ENCODE results near the gene VIPR2. TPM values are rescaled to one million over a fixed set of nuclear protein-coding genes. Genes with fewer than 3 reads are reported as not detected.
A peak's percentile ranks its signal among the peaks of the same experiment; 100 is the strongest.

The VIPR2 gene
- total RNA-seq, 4 donors from 2014 or later, result 1.8 to 3.7 (median 2.7) TPM

DNA sequence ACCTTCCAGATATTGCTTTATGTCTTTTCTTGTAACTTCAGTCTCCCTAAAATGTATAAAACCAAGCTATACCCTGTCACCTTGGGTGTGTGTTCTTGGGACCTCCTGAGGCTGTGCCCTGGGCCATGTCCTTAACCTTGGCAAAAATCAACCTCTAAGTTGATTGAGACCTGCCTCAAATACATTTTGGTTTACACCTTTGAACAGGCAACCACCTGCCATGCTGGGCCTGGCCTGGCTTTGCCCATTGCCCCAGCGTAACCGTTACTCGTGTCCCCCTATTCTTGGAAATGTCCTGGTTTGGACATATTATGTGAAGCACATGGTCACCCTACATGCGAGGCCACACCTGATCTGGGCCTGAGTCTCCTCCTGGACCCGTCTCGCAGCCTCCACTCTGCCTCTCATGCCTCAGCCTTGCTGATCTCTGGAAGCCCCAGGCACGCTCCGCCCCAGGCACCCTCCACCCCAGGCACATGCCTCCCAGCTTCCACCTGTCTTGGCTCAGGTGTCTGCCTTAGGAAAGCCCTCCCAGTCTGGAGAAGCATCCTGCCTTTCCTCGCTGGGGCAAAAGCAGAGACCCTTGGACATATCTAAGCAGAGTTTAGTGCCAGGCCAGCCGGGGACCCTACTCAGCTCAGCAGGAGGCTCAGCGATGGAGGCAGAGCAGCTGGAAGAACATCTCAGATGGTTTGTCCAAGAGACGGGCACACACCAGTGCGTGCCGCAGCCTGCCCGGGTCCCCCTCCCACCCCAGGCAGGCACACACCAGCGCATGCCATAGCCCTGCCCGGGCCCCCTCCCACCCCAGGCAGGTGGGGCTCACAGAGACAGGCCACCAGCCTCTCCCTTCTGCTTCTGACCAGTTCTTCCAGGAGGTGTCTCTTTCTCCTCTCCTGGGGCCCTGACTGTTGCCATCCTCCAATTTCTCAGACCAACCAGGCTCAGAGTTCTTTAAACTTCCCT lies 4.0 kb upstream of the VIPR2 start:
- H3K4me1 ChIP-seq, result peaks cover 0 to 9% (median 4%) of the 10 kb centered on the region in 4 donors
- DNase-seq, result no peak
- no peaks in the 10 kb centered on the region for H3K36me3 ChIP-seq
- H3K27me3 ChIP-seq, result peaks cover 28% of the 10 kb centered on the region
- in situ Hi-C loops (cut with MboI; ENCODE audit: low pct_ligation_motif_present in 1 of 4, low pct_unique_long_range_greater_than_20kb in 1 of 4, low sequenced_read_pairs in 3 of 4), result no loop called here
- intact Hi-C loops (cut with DNase I; ENCODE audit: low total_unique reads), result no loop called here
- no peak overlapping the region for H3K4me3 ChIP-seq
- 91 to 100% methylated on average over 2 to 17 of the region's 17 CpGs for WGBS, 2 donors (ENCODE audit: low coverage in 1 of 2)
- no peak overlapping the region for H3K27ac ChIP-seq
- no peak for TF ChIP-seq EP300 (IDR thresholded peaks at IDR 0.05; ENCODE audit: low read depth)
- TF ChIP-seq POLR2AphosphoS5 (IDR thresholded peaks at IDR 0.05), result no peak
- TF ChIP-seq, protein P1, sequence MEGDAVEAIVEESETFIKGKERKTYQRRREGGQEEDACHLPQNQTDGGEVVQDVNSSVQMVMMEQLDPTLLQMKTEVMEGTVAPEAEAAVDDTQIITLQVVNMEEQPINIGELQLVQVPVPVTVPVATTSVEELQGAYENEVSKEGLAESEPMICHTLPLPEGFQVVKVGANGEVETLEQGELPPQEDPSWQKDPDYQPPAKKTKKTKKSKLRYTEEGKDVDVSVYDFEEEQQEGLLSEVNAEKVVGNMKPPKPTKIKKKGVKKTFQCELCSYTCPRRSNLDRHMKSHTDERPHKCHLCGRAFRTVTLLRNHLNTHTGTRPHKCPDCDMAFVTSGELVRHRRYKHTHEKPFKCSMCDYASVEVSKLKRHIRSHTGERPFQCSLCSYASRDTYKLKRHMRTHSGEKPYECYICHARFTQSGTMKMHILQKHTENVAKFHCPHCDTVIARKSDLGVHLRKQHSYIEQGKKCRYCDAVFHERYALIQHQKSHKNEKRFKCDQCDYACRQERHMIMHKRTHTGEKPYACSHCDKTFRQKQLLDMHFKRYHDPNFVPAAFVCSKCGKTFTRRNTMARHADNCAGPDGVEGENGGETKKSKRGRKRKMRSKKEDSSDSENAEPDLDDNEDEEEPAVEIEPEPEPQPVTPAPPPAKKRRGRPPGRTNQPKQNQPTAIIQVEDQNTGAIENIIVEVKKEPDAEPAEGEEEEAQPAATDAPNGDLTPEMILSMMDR (IDR thresholded peaks at IDR 0.05), result no peak
- TF ChIP-seq POLR2A (IDR thresholded peaks at IDR 0.05), result no peak
- H3K9me3 ChIP-seq, result no peaks in the 10 kb centered on the region

DNA sequence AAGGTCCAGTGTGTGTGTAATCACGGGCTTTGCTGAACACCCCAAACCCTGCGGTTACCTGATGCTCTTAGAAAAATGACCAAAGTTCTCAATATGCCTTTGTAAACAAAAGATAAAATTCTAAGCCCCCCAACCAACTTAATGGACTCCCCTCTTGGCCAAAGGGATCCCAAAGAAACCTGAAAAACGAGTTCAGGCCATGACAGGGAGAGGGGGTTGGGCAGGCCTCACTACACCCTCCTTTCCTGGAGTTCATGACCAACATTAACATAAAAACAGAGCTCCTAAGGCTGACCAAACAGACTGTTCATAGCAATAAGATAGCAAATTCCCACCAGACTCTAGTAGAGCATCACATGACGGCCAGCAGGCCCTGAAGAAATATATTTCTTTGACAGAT lies 3.0 kb upstream of the VIPR2 start:
- intact Hi-C loops (cut with DNase I; ENCODE audit: low total_unique reads) (no loop called here), in situ Hi-C loops (cut with MboI; ENCODE audit: low pct_ligation_motif_present in 1 of 4, low pct_unique_long_range_greater_than_20kb in 1 of 4, low sequenced_read_pairs in 3 of 4) (no loop called here)
- no peaks in the 10 kb centered on the region for H3K36me3 ChIP-seq
- no peak for DNase-seq
- H3K27me3 ChIP-seq, result peaks cover 38% of the 10 kb centered on the region
- no peaks in the 10 kb centered on the region for H3K9me3 ChIP-seq
- 43 to 76% methylated on average over 2 to 4 of the region's 4 CpGs for WGBS, 2 donors (ENCODE audit: low coverage in 1 of 2)
- H3K4me1 ChIP-seq, result peaks cover 0 to 13% (median 4%) of the 10 kb centered on the region in 4 donors
- TF ChIP-seq, protein P1 (IDR thresholded peaks at IDR 0.05), result no peak
- TF ChIP-seq POLR2A (IDR thresholded peaks at IDR 0.05) (no peak), EP300 (IDR thresholded peaks at IDR 0.05; ENCODE audit: low read depth) (no peak)
- no peak overlapping the region for H3K27ac ChIP-seq
- no peak overlapping the region for H3K4me3 ChIP-seq

DNA sequence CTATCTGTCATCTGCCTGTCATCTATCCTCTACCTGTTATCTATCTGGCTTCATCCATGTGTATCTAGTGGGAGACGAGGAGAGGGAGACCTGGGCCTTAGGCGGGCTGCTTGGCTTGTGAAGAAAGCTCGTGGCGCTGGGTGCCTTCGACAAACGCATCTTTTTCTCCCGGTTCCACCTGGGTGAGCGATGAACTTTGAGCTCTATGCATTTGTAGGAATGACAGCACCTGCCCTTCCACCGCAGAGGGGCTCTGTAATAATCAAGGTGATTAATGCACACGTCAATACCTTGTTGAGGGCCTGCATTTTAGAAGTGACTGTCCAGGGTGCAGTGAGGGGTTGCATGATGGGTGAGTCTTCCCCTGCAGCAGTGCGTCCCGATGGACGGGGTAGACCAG lies 2.6 kb upstream of the VIPR2 start:
- H3K36me3 ChIP-seq, result no peaks in the 10 kb centered on the region
- DNase-seq, result no peak
- H3K27me3 ChIP-seq, result peaks cover 43% of the 10 kb centered on the region
- intact Hi-C loops (cut with DNase I; ENCODE audit: low total_unique reads), result no loop called here
- WGBS, 2 donors (ENCODE audit: low coverage in 1 of 2), result 67 to 100% methylated on average over 1 to 13 of the region's 13 CpGs
- H3K27ac ChIP-seq, result no peak overlapping the region
- in situ Hi-C loops (cut with MboI; ENCODE audit: low pct_ligation_motif_present in 1 of 4, low pct_unique_long_range_greater_than_20kb in 1 of 4, low sequenced_read_pairs in 3 of 4), result no loop called here
- peaks cover 0 to 13% (median 4%) of the 10 kb centered on the region in 4 donors for H3K4me1 ChIP-seq
- no peaks in the 10 kb centered on the region for H3K9me3 ChIP-seq
- TF ChIP-seq POLR2A (IDR thresholded peaks at IDR 0.05) (no peak), POLR2AphosphoS5 (IDR thresholded peaks at IDR 0.05) (no peak), EP300 (IDR thresholded peaks at IDR 0.05; ENCODE audit: low read depth) (no peak)
- TF ChIP-seq, protein P1 (IDR thresholded peaks at IDR 0.05), result no peak
- no peak overlapping the region for H3K4me3 ChIP-seq

DNA sequence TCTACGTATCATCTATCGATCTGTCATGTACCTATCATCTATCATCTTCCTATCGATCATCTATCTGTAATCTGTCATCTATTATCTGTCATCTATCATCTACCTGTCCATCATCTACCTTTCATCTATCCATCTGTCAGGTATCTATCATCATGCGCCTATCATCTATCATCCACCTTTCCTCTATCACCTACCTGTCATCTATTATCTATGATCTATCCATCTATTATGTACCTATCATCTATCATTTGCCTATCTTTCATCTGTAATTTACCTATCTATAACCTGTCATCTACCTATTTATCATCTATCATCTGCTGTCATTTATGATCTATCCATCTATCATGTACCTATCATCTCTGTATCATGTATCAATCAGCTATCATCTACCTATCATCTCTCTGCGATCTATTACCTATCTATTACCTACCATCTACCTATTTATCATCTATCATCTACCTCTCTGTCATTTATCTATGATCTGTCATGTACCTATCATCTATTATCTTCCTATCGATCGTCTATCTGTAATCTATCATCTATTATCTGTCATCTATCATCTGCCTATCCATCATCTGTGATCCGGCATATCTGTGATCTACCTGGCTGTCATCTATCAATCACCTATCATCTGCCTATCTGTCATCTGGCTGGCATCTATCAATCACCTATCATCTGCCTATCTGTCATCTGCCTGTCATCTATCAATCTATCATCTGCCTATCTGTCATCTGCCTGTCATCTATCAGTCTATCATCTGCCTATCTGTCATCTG lies 1.6 kb upstream of the VIPR2 start:
- WGBS, 2 donors (ENCODE audit: low coverage in 1 of 2), result 92 to 94% methylated on average over 8 of the region's 8 CpGs
- intact Hi-C loops (cut with DNase I; ENCODE audit: low total_unique reads) (no loop called here), in situ Hi-C loops (cut with MboI; ENCODE audit: low pct_ligation_motif_present in 1 of 4, low pct_unique_long_range_greater_than_20kb in 1 of 4, low sequenced_read_pairs in 3 of 4) (no loop called here)

More for the DNA sequence above, 1.6 kb upstream of the VIPR2 start:
- peaks cover 0 to 13% (median 5%) of the 10 kb centered on the region in 4 donors for H3K4me1 ChIP-seq
- no peaks in the 10 kb centered on the region for H3K9me3 ChIP-seq
- no peak for DNase-seq
- H3K27ac ChIP-seq, result no peak overlapping the region
- H3K4me3 ChIP-seq, result no peak overlapping the region
- peaks cover 52% of the 10 kb centered on the region for H3K27me3 ChIP-seq
- no peaks in the 10 kb centered on the region for H3K36me3 ChIP-seq
- TF ChIP-seq EP300 (IDR thresholded peaks at IDR 0.05; ENCODE audit: low read depth), result no peak
- TF ChIP-seq POLR2A (IDR thresholded peaks at IDR 0.05), result no peak
- TF ChIP-seq POLR2AphosphoS5 (IDR thresholded peaks at IDR 0.05), result peak in 1 of 3 donors; percentile 35
- TF ChIP-seq, protein P1 (IDR thresholded peaks at IDR 0.05), result no peak
